HG02678 (cell line): ENCODE measurements around the gene CFTR.
"Not testable (repeated sequence)": the region's sequence is repeated elsewhere in the genome, so short reads cannot be mapped to it uniquely, and the experiment has no call there.

Source experiments
- ATAC-seq: cut with Tn5 transposase; IDR thresholded peaks from one replicate; pipeline ENCODE4 v1.9.1; 2021; ENCODE audit warnings: mild to moderate bottlenecking, moderate library complexity; ENCODE audit not compliant: unreplicated experiment

Gene CFTR

DNA sequence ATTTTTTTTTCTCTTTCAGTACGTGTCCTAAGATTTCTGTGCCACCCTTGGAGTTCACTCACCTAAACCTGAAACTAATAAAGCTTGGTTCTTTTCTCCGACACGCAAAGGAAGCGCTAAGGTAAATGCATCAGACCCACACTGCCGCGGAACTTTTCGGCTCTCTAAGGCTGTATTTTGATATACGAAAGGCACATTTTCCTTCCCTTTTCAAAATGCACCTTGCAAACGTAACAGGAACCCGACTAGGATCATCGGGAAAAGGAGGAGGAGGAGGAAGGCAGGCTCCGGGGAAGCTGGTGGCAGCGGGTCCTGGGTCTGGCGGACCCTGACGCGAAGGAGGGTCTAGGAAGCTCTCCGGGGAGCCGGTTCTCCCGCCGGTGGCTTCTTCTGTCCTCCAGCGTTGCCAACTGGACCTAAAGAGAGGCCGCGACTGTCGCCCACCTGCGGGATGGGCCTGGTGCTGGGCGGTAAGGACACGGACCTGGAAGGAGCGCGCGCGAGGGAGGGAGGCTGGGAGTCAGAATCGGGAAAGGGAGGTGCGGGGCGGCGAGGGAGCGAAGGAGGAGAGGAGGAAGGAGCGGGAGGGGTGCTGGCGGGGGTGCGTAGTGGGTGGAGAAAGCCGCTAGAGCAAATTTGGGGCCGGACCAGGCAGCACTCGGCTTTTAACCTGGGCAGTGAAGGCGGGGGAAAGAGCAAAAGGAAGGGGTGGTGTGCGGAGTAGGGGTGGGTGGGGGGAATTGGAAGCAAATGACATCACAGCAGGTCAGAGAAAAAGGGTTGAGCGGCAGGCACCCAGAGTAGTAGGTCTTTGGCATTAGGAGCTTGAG, at the start of gene CFTR:
Gene CFTR (plus strand): TSS at position 801 of the 830 bp plus-strand sequence. CDS start 70 bp downstream, outside the sequence.
- ATAC-seq, result no peak

DNA sequence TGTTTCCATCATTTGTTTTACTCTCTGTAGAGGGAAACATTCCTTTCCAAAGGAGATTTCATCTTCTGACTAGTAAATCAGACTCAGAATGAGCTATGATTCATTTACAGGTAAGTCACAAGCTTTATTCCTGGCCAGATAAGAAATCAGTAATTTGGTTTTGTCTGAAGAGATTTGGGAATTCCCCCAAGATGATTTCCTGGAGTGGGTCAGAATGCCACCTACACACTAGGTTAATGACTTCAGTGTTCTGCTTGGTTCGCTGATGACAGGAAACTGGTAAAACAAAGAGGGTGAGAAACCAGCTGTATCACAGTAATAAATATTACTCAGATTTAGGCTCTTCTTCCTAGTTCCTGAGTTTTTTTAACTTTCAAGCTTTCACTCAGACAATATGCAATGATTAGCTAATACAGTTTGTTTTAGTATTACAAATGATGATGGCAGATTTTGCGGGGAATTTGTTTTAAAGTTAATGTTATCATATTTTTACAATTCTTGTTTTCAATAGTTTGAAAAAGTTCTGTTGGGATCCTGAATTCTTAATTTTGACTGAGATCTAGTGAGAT, 44.3 kb upstream of the CFTR start:
- peak; percentile 98 for ATAC-seq

DNA sequence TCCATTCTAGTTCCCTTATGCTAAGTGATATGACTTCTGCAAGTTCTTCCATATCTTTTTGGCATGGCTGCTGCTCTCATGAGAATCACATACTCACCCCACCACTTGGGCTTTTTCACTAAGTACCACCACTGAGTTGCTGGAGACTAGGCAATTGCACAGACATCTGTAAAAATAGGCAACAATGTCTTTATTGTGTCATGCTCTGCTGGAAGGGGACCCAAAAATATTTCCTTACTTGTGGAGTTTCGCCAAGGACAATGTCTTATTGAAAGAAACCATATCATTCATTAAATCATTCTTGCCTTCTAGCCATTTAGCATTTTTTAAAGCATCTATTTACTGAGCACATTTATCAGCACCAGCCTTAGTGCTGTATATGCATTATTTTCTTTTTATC, 35.2 kb upstream of the CFTR start:
- ATAC-seq, result no peak

- no peak for ATAC-seq
These were observed 34.6 kb upstream of the CFTR start for GRCh38 chr7:117445206-117445605.

DNA sequence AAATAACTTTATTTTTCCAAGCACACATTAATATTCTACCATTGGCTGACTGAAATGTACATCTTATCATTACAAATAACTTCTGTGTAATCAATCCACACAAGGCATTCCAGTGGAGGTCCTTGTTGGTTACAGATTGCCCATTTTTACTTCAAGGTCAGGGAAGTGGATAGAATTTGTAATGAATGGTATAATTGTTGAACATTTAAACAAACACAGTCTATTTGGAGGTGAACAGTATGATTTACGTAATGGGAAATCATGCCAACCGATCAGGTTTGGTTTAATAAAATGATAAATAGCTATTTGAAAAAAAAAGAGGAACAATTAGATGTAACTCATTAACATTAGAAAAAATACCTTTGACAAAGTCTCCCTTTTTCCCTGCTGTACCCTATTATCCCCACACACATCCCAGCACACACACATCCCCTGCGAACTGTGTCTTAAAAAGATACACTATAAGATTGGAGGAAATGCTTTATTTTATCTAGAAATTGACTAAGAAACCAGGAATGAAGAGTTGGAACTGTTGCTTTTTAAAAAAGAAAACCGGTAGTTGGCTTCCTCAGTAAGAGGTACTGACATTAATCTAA, 33.5 kb upstream of the CFTR start:
- ATAC-seq, result no peak

DNA sequence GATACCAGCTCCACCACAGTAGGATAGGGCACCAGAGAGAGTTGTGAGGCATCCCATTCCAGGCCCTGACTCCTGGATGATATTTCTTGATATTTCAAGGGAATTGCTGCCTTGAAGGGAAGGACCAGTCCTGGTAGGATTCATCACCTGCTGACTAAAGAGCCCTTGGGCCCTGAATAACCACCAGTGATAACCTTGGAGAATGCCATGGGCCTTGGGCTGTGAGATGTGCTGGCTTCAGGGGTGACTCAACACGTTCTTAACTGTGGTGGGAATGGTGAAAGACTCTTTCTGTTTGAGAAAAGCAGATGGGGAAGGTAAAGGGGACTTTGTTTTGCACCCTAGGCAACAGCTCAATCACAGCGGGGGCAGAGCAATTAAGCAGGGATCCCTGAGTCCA, 31.2 kb upstream of the CFTR start:
- ATAC-seq, result no peak

DNA sequence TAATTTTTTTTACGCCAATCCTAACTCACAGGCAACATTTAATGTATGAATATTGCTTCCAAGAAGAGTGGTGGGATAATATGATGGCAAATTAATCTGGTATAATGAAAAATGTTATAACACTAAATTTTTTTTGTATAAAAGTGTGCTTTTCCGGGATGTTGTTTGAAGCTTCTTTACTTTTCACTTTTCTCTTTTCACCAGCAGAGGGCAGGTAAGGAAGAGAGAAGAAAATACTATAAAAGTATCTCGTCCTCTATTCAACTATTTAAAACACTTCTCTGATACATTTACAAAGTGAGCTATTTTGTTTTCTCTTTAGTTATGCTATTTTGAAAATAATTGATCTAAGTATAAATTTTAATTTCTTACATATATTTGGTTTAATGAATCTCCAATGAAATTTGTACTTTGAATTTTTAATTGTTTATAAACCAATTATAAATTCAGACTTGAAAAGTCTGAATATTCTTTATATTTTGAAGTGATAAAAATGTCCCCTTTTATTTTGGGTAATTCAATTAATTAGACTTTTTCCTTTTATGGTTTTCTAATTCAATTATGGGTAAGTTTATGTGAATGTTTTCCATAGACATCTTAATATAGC, 20.7 kb upstream of the CFTR start:
- ATAC-seq, result no peak

- ATAC-seq, result no peak
These were observed 20.1 kb upstream of the CFTR start for GRCh38 chr7:117459735-117460134.

DNA sequence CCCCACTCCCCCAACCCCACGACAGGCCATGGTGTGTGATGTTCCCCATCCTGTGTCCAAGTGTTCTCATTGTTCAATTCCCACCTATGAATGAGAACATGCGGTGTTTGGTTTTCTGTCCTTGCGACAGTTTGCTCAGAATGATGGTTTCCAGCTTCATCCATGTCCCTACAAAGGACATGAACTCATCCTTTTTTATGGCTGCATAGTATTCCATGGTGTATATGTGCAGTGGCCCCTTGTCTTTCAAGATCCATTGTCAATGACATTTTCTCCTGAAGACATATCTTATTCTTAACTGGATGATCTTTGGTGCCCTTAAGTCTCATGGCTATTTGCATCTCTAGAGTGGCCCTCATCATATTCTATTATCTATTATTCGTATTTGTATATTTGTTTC, 19.0 kb upstream of the CFTR start:
- ATAC-seq, result not testable (repeated sequence)

DNA sequence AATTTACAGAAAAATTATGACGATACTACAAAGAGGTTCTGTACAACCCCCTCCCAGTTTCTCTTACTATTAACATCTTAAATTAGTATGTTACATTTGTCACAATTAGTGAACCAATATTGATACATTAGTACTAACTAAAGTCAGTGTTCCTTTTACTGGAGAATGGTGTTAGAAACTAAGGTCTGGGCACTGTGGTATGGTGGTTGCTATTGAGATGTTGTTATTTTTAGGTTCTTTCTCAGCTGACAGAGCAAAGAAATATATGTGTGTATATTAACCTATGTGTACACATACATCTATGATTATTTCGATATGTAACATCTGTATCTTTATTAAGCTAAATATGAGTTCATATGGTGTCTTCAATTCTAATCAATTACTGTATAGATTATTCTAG, 11.7 kb upstream of the CFTR start:
- no peak for ATAC-seq

- peak; percentile 57 for ATAC-seq
These were observed 9.0 kb upstream of the CFTR start for GRCh38 chr7:117470777-117471176.

GRCh38 chr7:117472335-117472734, 7.5 kb upstream of the CFTR start:
- no peak for ATAC-seq

GRCh38 chr7:117476557-117477215, 3.1 kb upstream of the CFTR start:
- ATAC-seq, result no peak

DNA sequence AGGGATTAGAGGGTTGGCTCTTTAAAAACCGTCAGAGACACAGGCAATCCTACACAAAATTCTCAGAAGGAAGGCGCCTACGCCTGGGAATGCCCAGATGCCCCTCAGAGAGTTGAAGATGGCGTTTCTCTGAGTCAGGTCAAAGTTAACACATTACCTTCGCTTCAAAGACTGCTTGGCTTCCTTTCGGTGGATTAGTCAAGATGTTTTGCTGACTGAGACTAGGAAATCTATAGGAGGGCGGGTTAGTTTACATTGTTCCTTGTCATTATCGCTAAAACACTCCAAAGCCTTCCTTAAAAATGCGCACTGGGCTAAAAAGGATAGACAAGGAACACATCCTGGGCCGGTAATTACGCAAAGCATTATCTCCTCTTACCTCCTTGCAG, 995 bp upstream of the CFTR start:
- ATAC-seq, result no peak

DNA sequence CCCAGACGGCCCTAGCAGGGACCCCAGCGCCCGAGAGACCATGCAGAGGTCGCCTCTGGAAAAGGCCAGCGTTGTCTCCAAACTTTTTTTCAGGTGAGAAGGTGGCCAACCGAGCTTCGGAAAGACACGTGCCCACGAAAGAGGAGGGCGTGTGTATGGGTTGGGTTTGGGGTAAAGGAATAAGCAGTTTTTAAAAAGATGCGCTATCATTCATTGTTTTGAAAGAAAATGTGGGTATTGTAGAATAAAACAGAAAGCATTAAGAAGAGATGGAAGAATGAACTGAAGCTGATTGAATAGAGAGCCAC, 184 bp downstream of the CFTR start:
- ATAC-seq, result no peak

DNA sequence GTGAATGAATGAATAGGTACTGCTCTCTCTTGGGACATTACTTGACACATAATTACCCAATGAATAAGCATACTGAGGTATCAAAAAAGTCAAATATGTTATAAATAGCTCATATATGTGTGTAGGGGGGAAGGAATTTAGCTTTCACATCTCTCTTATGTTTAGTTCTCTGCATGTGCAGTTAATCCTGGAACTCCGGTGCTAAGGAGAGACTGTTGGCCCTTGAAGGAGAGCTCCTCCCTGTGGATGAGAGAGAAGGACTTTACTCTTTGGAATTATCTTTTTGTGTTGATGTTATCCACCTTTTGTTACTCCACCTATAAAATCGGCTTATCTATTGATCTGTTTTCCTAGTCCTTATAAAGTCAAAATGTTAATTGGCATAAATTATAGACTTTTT, 1.2 kb downstream of the CFTR start:
- ATAC-seq, result no peak

- no peak for ATAC-seq
These were observed 5.3 kb downstream of the CFTR start for GRCh38 chr7:117485118-117485620.

- no peak for ATAC-seq
These were observed 9.2 kb downstream of the CFTR start for GRCh38 chr7:117489016-117489415.

GRCh38 chr7:117489430-117489829, 9.6 kb downstream of the CFTR start:
- ATAC-seq, result no peak

DNA sequence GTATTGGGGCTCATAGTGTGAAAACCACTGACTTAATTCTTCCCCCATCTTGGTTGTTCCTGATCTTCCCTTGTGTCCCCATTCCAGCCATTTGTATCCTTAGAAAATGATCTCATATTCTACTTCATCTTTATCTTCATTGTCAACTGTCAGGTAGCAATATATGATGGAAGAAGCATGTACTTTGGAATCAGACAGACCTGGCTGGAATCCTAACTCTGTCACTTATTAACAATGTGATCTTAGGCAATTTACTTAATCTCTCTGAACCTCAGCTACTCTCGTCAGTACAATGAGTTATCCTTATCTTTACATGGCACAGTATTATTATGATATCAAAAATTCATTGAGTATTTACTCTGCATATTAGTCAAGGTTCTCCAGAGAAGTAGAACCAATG, 10.1 kb downstream of the CFTR start:
- ATAC-seq, result no peak

DNA sequence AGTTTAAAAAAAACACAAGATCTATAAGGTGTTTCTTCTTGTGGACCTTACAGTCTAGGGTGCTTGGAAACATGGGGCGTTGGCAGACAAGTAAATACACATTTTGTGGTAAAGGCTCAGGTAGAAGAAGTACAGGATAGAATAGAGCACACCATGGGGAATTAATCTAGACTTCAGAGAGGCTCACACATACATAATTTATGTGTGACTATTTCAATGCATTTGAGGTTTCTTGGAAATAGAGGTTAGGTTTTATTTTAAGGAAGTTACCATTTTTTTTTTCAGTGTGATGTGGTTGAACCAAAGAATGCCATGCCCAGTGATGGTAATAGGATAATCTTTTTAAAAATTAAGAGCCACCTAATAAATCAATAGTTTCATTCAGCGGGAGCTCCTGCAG, 12.8 kb downstream of the CFTR start:
- no peak for ATAC-seq
